HCT116 (cell line): ENCODE data around the gene NAB2. TPM values are rescaled to one million over a fixed set of nuclear protein-coding genes. Genes with fewer than 3 reads are reported as not detected.

Experiments used
- ATAC-seq: fragments of 200-7000 bp; cut with Tn5 transposase; 2 replicates; pipeline ENCODE4 v1.9.1; 2020; ENCODE audit warnings: mild to moderate bottlenecking, moderate library complexity
- BruUV-seq: library from RNA; stranded (reverse); fragments of 400-500 nt; replicated peaks from 2 replicates; lab custom pipeline; 2021; lab: Mats Ljungman, UMichigan
- CTCF ChIA-PET: fragments of 300-600 bp; sonication (Branson Sonifier 250); formaldehyde crosslinking; loops from one replicate; lab custom pipeline; 2021; ENCODE audit warnings: antibody characterized with exemption; lab: Charles Lee
- POLR2A ChIA-PET: fragments of 300-600, 350-600 bp; sonication (Branson Sonifier 250); formaldehyde crosslinking; loops from one replicate; lab custom pipeline; 2021; ENCODE audit warnings: antibody characterized with exemption; lab: Charles Lee
- RAD21 ChIA-PET, 2 experiments: fragments of 300-600 bp; sonication (Branson Sonifier 250); formaldehyde crosslinking; loops; one replicate each; lab custom pipeline; 2023; ENCODE audit warnings: low total read pairs in 2 of 2; ENCODE audit not compliant: uncharacterized antibody in 2 of 2, unreplicated experiment in 2 of 2, low non-redundant PET in 1 of 2; lab: Charles Lee
- DNase-seq: peaks from one replicate; pipeline ENCODE4 v3.0.0-alpha.2; 2010; ENCODE audit warnings: low read depth, low spot score
- H2AFZ ChIP-seq: fragments of 200-600 bp; shearing (Covaris generic), sonication (generic); 2 replicates; pipeline ENCODE4 v1.6.1; 2017; ENCODE audit warnings: low read depth, mixed run types, mixed read lengths, antibody characterized with exemption, low read length; ENCODE audit not compliant: poor library complexity, severe bottlenecking
- H3K27ac ChIP-seq: 2 replicates; pipeline ENCODE4 v1.5.1; 2012; ENCODE audit warnings: low read depth, low read length
- H3K27me3 ChIP-seq: fragments of 200-600 bp; sonication (generic); 2 replicates; pipeline ENCODE4 v1.6.1; 2016; ENCODE audit warnings: mixed run types, low read length, mixed read lengths; ENCODE audit not compliant: insufficient read depth
- H3K36me3 ChIP-seq, 2 experiments: fragments of 200-500 bp in 1 of 2; fragments of 200-600 bp in 1 of 2; sonication (Bioruptor generic) in 1 of 2; sonication (generic) in 1 of 2; 2 replicates each; pipeline versions ENCODE4 v1.5.1 to v1.6.1; 2014 to 2016; ENCODE audit warnings: low read length in 2 of 2, inconsistent platforms in 1 of 2, mixed read lengths in 1 of 2, mixed run types in 1 of 2; ENCODE audit not compliant: insufficient read depth in 2 of 2, control insufficient read depth in 1 of 2
- H3K4me1 ChIP-seq, 2 experiments: fragments of 200-600 bp in 1 of 2; sonication (generic) in 1 of 2; 2 replicates each; pipeline versions ENCODE4 v1.5.1 to v1.6.1; 2012 to 2017; ENCODE audit warnings: low read length in 2 of 2, inconsistent platforms in 1 of 2, mild to moderate bottlenecking in 1 of 2, mixed read lengths in 1 of 2, mixed run types in 1 of 2, moderate library complexity in 1 of 2; ENCODE audit not compliant: insufficient read depth in 2 of 2, control insufficient read depth in 1 of 2
- H3K4me2 ChIP-seq: fragments of 200-600 bp; sonication (generic); 2 replicates; pipeline ENCODE4 v1.6.1; 2017; ENCODE audit warnings: mixed run types, low read length, mixed read lengths
- H3K4me3 ChIP-seq, 2 experiments: fragments of 200-600 bp in 1 of 2; sonication (generic) in 1 of 2; replicated peaks in 1 of 2; 2 replicates each; pipeline ENCODE4 v1.5.1; 2011 to 2016; ENCODE audit warnings: low read length in 2 of 2, control low read depth in 1 of 2, low read depth in 1 of 2, mild to moderate bottlenecking in 1 of 2, mixed read lengths in 1 of 2, mixed run types in 1 of 2
- H3K79me2 ChIP-seq: fragments of 200-600 bp; sonication (generic); 2 replicates; pipeline ENCODE4 v1.6.1; 2017; ENCODE audit warnings: mild to moderate bottlenecking, mixed run types, low read length, moderate library complexity, mixed read lengths; ENCODE audit not compliant: insufficient read depth
- H3K9ac ChIP-seq: fragments of 200-600 bp; sonication (generic); 2 replicates; pipeline ENCODE4 v1.6.1; 2016; ENCODE audit warnings: low read length, mixed read lengths
- H3K9me2 ChIP-seq: fragments of 200-600 bp; sonication (generic), shearing (Covaris generic); 2 replicates; pipeline ENCODE4 v1.6.1; 2017; ENCODE audit warnings: mixed run types, mild to moderate bottlenecking, moderate library complexity; ENCODE audit not compliant: insufficient read depth
- H3K9me3 ChIP-seq, 2 experiments: fragments of 200-500 bp in 1 of 2; fragments of 200-600 bp in 1 of 2; sonication (Bioruptor generic) in 1 of 2; sonication (generic) in 1 of 2; 2 replicates each; pipeline ENCODE4 v1.6.1; 2014 to 2017; ENCODE audit warnings: low read length in 2 of 2, mixed read lengths in 2 of 2, inconsistent platforms in 1 of 2, low read depth in 1 of 2, mild to moderate bottlenecking in 1 of 2, mixed run types in 1 of 2, moderate library complexity in 1 of 2; ENCODE audit not compliant: control insufficient read depth in 1 of 2, insufficient read depth in 1 of 2
- H4K20me1 ChIP-seq: fragments of 200-600 bp; sonication (generic), shearing (Covaris generic); 2 replicates; pipeline ENCODE4 v1.6.1; 2017; ENCODE audit warnings: mixed run types, mild to moderate bottlenecking, moderate library complexity; ENCODE audit not compliant: insufficient read depth
- ATF3 ChIP-seq: IDR thresholded peaks from 2 replicates; pipeline ENCODE4 v1.6.1; 2012
- CEBPB ChIP-seq: IDR thresholded peaks from 2 replicates; pipeline ENCODE4 v1.6.1; 2012; ENCODE audit warnings: low read depth
- CTCF ChIP-seq, 3 experiments: fragments of 200-600 bp in 1 of 3; sonication (generic) in 1 of 3; IDR thresholded peaks in 2 of 3; conservative IDR thresholded peaks in 1 of 3; 2 replicates each; pipeline ENCODE4 v1.5.1; 2012 to 2017; ENCODE audit warnings: low read depth in 2 of 3, low read length in 2 of 3, antibody characterized with exemption in 1 of 3, borderline replicate concordance in 1 of 3, control low read depth in 1 of 3, mild to moderate bottlenecking in 1 of 3, mixed read lengths in 1 of 3, mixed run types in 1 of 3, moderate library complexity in 1 of 3; ENCODE audit not compliant: insufficient read depth in 1 of 3
- EGR1 ChIP-seq: IDR thresholded peaks from 2 replicates; pipeline ENCODE4 v1.6.1; 2012; ENCODE audit warnings: low read depth
- ELF1 ChIP-seq: IDR thresholded peaks from 2 replicates; pipeline ENCODE4 v1.6.1; 2012; ENCODE audit warnings: low read depth, borderline replicate concordance
- FOSL1 ChIP-seq: IDR thresholded peaks from 2 replicates; pipeline ENCODE4 v1.6.1; 2012; ENCODE audit warnings: low read depth
- MAX ChIP-seq: IDR thresholded peaks from 2 replicates; pipeline ENCODE4 v1.6.1; 2012
- POLR2A ChIP-seq: IDR thresholded peaks from 2 replicates; pipeline ENCODE4 v1.7.0; 2011; ENCODE audit warnings: borderline replicate concordance; ENCODE audit not compliant: insufficient read depth, insufficient read length; ENCODE audit errors: extremely low read depth
- POLR2AphosphoS5 ChIP-seq: IDR thresholded peaks from 2 replicates; pipeline ENCODE4 v1.6.1; 2011; ENCODE audit warnings: mild to moderate bottlenecking, low read depth, low read length, moderate library complexity
- REST ChIP-seq: IDR thresholded peaks from 2 replicates; pipeline ENCODE4 v1.6.1; 2012; ENCODE audit warnings: low read depth
- SIN3A ChIP-seq: IDR thresholded peaks from 2 replicates; pipeline ENCODE4 v1.6.1; 2012; ENCODE audit warnings: low read depth
- SP1 ChIP-seq: IDR thresholded peaks from 2 replicates; pipeline ENCODE4 v1.6.1; 2012; ENCODE audit warnings: low read depth
- SRF ChIP-seq: IDR thresholded peaks from 2 replicates; pipeline ENCODE4 v1.6.1; 2012; ENCODE audit warnings: low read depth
- TCF7L2 ChIP-seq: IDR thresholded peaks from 2 replicates; pipeline ENCODE4 v1.7.0; 2011; ENCODE audit warnings: borderline replicate concordance, inconsistent platforms; ENCODE audit not compliant: insufficient read depth, insufficient read length; ENCODE audit errors: extremely low read depth
- YY1 ChIP-seq: IDR thresholded peaks from 2 replicates; pipeline ENCODE4 v1.6.1; 2011; ENCODE audit warnings: low read length, low read depth, moderate library complexity, mild to moderate bottlenecking; ENCODE audit not compliant: insufficient replicate concordance; ENCODE audit errors: extremely low read depth
- ZFX ChIP-seq: fragments of 450-650 bp; IDR thresholded peaks from 2 replicates; pipeline ENCODE4 v1.6.1; 2017
- ZNF274 ChIP-seq: fragments of 200-500 bp; sonication (Bioruptor generic); IDR thresholded peaks from 2 replicates; pipeline ENCODE4 v1.6.1; 2014; ENCODE audit warnings: mild to moderate bottlenecking, low read depth, low read length, inconsistent platforms
- intact Hi-C: fragments of 100-400 bp; cut with micrococcal nuclease; formaldehyde crosslinking; loops from 2 replicates; pipeline ENCODE4 v1.10.0; 2022
- total RNA-seq: library from RNA; stranded (reverse); gene quantifications from one replicate; pipeline ENCODE4 v1.2.1, GENCODE V29; 2021; ENCODE audit not compliant: unreplicated experiment

NAB2 gene
- total RNA-seq, 1 experiment from 2014 or later: 77.1 TPM

GRCh38 chr12:57078519-57079404 lies 10.2 kb upstream of the NAB2 start, which contains the start of gene NEMP1:
Gene NEMP1 (minus strand): TSS chr12:57078791. CDS start chr12:57078745, 46 bp downstream.
- DNase-seq (peak; percentile 100), ATAC-seq (peak; percentile 98)
- no peaks in the 10 kb centered on the region for H3K9me3 ChIP-seq
- peak within 1 kb of the TSS; percentile 99 for H3K9ac ChIP-seq
- H3K4me1 ChIP-seq: peaks cover 7 to 16% of the 10 kb centered on the region in 2 experiments; a peak in 3 of 4 replicates
- peaks cover 35% of the 10 kb centered on the region for H3K79me2 ChIP-seq
- H3K4me3 ChIP-seq: peak within 1 kb of the TSS; percentile 97 to 98
- POLR2A ChIA-PET: interaction anchor here (0.6 to 3.6 kb wide), 6 partner anchors 9 to 495 kb away, joined by 3 to 32 read pairs (median 12); partner anchors contain the start of genes LRP1, NAB2 and STAT6
- no peaks in the 10 kb centered on the region for H3K27me3 ChIP-seq
- BruUV-seq: no TSS peak
- no peaks in the 10 kb centered on the region for H3K36me3 ChIP-seq
- H4K20me1 ChIP-seq: no peaks in the 10 kb centered on the region
- intact Hi-C loops: no loop called here
- RAD21 ChIA-PET: interaction anchor here (0.6 to 1.6 kb wide), 5 partner anchors 9 to 165 kb away, joined by 3 to 7 read pairs (median 4); partner anchors contain the start of gene STAT6 (in 1 of the 2)
- H3K27ac ChIP-seq: peak within 1 kb of the TSS; percentile 89
- CTCF ChIA-PET: interaction anchor here (0.6 to 2.1 kb wide), 10 partner anchors 9 to 168 kb away, joined by 3 to 20 read pairs (median 4); partner anchors contain the start of gene STAT6
- peak within 1 kb of the TSS; percentile 93 for H3K4me2 ChIP-seq
- H2AFZ ChIP-seq: no peak within 1 kb of the TSS
- no peaks in the 10 kb centered on the region for H3K9me2 ChIP-seq
- TF ChIP-seq ZNF274: no peak
- peak; percentile 64 for TF ChIP-seq POLR2AphosphoS5
- TF ChIP-seq CEBPB: no peak
- TF ChIP-seq TCF7L2: peak; percentile 53
- peak; percentile 26 for TF ChIP-seq POLR2A
- peak; percentile 88 for TF ChIP-seq SIN3A
- peak; percentile 95 for TF ChIP-seq MAX
- peak; percentile 97 for TF ChIP-seq SP1
- TF ChIP-seq CTCF (IDR thresholded peaks at IDR 0.05 in 2 of 3, conservative IDR thresholded peaks at IDR 0.05 in 1 of 3; ENCODE audit: borderline replicate concordance in 1 of 3, insufficient read depth in 1 of 3, low read depth in 2 of 3, low read length in 2 of 3): no peak
- no peak for TF ChIP-seq EGR1
- no peak for TF ChIP-seq ATF3
- peak; percentile 95 for TF ChIP-seq SRF
- TF ChIP-seq ZFX: no peak; the same call in 1 of the 2 replicates
- TF ChIP-seq ELF1: no peak; the same call in 1 of the 2 replicates
- no peak for TF ChIP-seq YY1
- TF ChIP-seq FOSL1: no peak
- TF ChIP-seq REST: no peak
